SK-N-MC (cell line): ENCODE measurements around the gene CACNB2.

Source experiments
- EZH2 ChIP-seq: fragments of 200-600 bp; sonication (generic); IDR thresholded peaks from one replicate; pipeline ENCODE4 v1.6.1; 2017; ENCODE audit warnings: antibody characterized with exemption
- FOXP2 ChIP-seq: optimal IDR thresholded peaks from 2 replicates; pipeline ENCODE3; 2011; ENCODE audit warnings: mild to moderate bottlenecking, moderate library complexity; ENCODE audit not compliant: insufficient read depth; ENCODE audit errors: extremely low read length, control extremely low read depth
- POLR2AphosphoS5 ChIP-seq: IDR thresholded peaks from 2 replicates; pipeline ENCODE4 v1.6.1; 2012; ENCODE audit warnings: mild to moderate bottlenecking, low read depth, low read length, borderline replicate concordance

- TF ChIP-seq EZH2 (no peak), POLR2AphosphoS5 (no peak), FOXP2 (no peak)
Observed at GRCh38 chr10:18319628-18320027, 179.4 kb downstream of the CACNB2 start.
